Vagina (tissue), 2 donors: ENCODE measurements around the gene CSMD2.

ENCODE experiments used
- CTCF ChIP-seq, 3 experiments: fragments of 450-650 bp in 2 of 3; fragments of 200-600 bp in 1 of 3; sonication (generic) in 1 of 3; IDR thresholded peaks; one replicate each; pipeline ENCODE4 v1.5.1; 2017 to 2019; ENCODE audit warnings: antibody characterized with exemption in 3 of 3, mild to moderate bottlenecking in 2 of 3, moderate library complexity in 2 of 3
- POLR2A ChIP-seq, 2 donors: fragments of 450-650 bp; IDR thresholded peaks; one replicate each; pipeline ENCODE4 v1.6.1; 2017; ENCODE audit warnings: antibody characterized with exemption in 2 of 2, mild to moderate bottlenecking in 2 of 2, moderate library complexity in 2 of 2
- POLR2AphosphoS5 ChIP-seq, 2 donors: sonication (generic); formaldehyde crosslinking; IDR thresholded peaks; one replicate each; pipeline ENCODE4 v1.9.0; 2017; ENCODE audit warnings: antibody characterized with exemption in 2 of 2, mild to moderate bottlenecking in 2 of 2, low read depth in 1 of 2; ENCODE audit not compliant: insufficient read depth in 1 of 2

- TF ChIP-seq CTCF (IDR thresholded peaks at IDR 0.05) (no peak), POLR2A (IDR thresholded peaks at IDR 0.05) (no peak), POLR2AphosphoS5 (IDR thresholded peaks at IDR 0.05; ENCODE audit: insufficient read depth in 1 of 2, low read depth in 1 of 2) (no peak)
These were observed 662.3 kb downstream of the CSMD2 start for GRCh38 chr1:33502726-33503125.
